HepG2 (cell line): ENCODE measurements around the gene CELF2.

Source experiments
- CEBPB ChIP-seq: IDR thresholded peaks from 2 replicates; pipeline ENCODE4 v1.6.1; 2011; ENCODE audit warnings: low read depth, low read length, improper control_type of control experiment, borderline replicate concordance
- POLR2A ChIP-seq, 2 experiments: IDR thresholded peaks; 2 replicates each; pipeline ENCODE4 v1.6.1; 2011; ENCODE audit warnings: low read depth in 2 of 2, low read length in 2 of 2, mild to moderate bottlenecking in 1 of 2, moderate library complexity in 1 of 2; ENCODE audit not compliant: insufficient read depth in 1 of 2
- RBM39 ChIP-seq: fragments of 200-400 bp; formaldehyde crosslinking; IDR thresholded peaks from one replicate; pipeline ENCODE4 v1.6.1; 2018; ENCODE audit warnings: antibody characterized with exemption, mild to moderate bottlenecking, low read depth, low read length; ENCODE audit not compliant: poor library complexity, severe bottlenecking
- TBL1XR1 ChIP-seq: fragments of 150-350 bp; IDR thresholded peaks from 2 replicates; pipeline ENCODE4 v1.6.1; 2014; ENCODE audit warnings: borderline replicate concordance, low read length; ENCODE audit not compliant: partially characterized antibody
- ZNF274 ChIP-seq: sonication (generic); formaldehyde crosslinking; IDR thresholded peaks from 2 replicates; pipeline ENCODE4 v1.5.1; 2020; ENCODE audit warnings: mild to moderate bottlenecking, missing genetic modification reagents
- TF ChIP-seq, protein P1 (sequence below): sonication (generic); formaldehyde crosslinking; IDR thresholded peaks from 2 replicates; pipeline ENCODE4 v1.4.0; 2020; ENCODE audit warnings: missing genetic modification reagents, borderline replicate concordance
- TF ChIP-seq, protein P2 (sequence below): sonication (generic); formaldehyde crosslinking; IDR thresholded peaks from 2 replicates; pipeline ENCODE4 v1.4.0; 2020; ENCODE audit warnings: missing genetic modification reagents

DNA sequence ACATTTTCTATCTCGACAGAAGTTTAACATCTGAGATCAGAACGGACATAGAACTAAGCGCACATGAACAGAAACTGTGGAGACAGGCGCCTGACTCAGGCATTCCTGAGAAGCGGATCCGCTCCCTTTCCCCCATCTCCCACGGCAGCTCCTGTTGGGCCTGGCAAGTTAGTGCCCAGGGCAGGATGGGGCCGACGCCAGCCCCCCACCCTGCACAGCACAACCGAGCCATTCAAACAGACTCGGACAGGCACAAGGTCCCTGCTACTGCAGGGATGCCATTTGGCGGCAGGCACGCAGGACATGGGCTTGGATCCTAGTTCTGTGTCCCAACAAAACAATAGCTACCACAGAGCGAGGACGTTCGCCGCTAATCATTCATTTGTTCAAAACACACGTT, 322.0 kb downstream of the CELF2 start:
- TF ChIP-seq RBM39 (no peak), ZNF274 (CRISPR knock-in tag) (no peak), POLR2A (IDR thresholded peaks at IDR 0.05; ENCODE audit: insufficient read depth in 1 of 2, low read depth in 2 of 2, low read length in 2 of 2) (no peak), CEBPB (no peak), TBL1XR1 (no peak)
- TF ChIP-seq, protein P1, sequence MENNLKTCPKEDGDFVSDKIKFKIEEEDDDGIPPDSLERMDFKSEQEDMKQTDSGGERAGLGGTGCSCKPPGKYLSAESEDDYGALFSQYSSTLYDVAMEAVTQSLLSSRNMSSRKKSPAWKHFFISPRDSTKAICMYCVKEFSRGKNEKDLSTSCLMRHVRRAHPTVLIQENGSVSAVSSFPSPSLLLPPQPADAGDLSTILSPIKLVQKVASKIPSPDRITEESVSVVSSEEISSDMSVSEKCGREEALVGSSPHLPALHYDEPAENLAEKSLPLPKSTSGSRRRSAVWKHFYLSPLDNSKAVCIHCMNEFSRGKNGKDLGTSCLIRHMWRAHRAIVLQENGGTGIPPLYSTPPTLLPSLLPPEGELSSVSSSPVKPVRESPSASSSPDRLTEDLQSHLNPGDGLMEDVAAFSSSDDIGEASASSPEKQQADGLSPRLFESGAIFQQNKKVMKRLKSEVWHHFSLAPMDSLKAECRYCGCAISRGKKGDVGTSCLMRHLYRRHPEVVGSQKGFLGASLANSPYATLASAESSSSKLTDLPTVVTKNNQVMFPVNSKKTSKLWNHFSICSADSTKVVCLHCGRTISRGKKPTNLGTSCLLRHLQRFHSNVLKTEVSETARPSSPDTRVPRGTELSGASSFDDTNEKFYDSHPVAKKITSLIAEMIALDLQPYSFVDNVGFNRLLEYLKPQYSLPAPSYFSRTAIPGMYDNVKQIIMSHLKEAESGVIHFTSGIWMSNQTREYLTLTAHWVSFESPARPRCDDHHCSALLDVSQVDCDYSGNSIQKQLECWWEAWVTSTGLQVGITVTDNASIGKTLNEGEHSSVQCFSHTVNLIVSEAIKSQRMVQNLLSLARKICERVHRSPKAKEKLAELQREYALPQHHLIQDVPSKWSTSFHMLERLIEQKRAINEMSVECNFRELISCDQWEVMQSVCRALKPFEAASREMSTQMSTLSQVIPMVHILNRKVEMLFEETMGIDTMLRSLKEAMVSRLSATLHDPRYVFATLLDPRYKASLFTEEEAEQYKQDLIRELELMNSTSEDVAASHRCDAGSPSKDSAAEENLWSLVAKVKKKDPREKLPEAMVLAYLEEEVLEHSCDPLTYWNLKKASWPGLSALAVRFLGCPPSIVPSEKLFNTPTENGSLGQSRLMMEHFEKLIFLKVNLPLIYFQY = no peak
- TF ChIP-seq, protein P2, sequence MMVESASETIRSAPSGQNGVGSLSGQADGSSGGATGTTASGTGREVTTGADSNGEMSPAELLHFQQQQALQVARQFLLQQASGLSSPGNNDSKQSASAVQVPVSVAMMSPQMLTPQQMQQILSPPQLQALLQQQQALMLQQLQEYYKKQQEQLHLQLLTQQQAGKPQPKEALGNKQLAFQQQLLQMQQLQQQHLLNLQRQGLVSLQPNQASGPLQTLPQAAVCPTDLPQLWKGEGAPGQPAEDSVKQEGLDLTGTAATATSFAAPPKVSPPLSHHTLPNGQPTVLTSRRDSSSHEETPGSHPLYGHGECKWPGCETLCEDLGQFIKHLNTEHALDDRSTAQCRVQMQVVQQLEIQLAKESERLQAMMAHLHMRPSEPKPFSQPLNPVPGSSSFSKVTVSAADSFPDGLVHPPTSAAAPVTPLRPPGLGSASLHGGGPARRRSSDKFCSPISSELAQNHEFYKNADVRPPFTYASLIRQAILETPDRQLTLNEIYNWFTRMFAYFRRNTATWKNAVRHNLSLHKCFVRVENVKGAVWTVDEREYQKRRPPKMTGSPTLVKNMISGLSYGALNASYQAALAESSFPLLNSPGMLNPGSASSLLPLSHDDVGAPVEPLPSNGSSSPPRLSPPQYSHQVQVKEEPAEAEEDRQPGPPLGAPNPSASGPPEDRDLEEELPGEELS (CRISPR knock-in tag) = no peak
